HepG2 (cell line): ENCODE data around the gene B3GAT3. TPM values are rescaled to one million over a fixed set of nuclear protein-coding genes. Genes with fewer than 3 reads are reported as not detected.

Experiments
- ATAC-seq: fragments of 200-7000 bp; cut with Tn5 transposase; 3 replicates; pipeline ENCODE4 v1.9.1; 2020; ENCODE audit warnings: mild to moderate bottlenecking, moderate library complexity
- BruUV-seq: library from RNA; stranded (reverse); fragments of 400-500 nt; replicated peaks from 2 replicates; lab custom pipeline; 2021; lab: Mats Ljungman, UMichigan
- CTCF ChIA-PET: fragments of 300-600 bp; formaldehyde crosslinking; extraction: SDS; loops from one replicate; lab custom pipeline; 2021; ENCODE audit warnings: low total read pairs, inconsistent platforms, low intra/inter-chr PET ratio; lab: Yijun Ruan, JAX
- POLR2A ChIA-PET: fragments of 350-600 bp; sonication (Branson Sonifier 250); formaldehyde crosslinking; loops from one replicate; lab custom pipeline; 2020; ENCODE audit warnings: antibody characterized with exemption, inconsistent platforms; lab: Yijun Ruan, JAX
- DNase-seq: peaks from one replicate; pipeline ENCODE4 v3.0.0-alpha.2; 2015; ENCODE audit warnings: low spot score
- FAIRE-seq: peaks from 3 replicates; lab custom pipeline; 2011; peaks lifted over from hg19 to GRCh38; lab: Jason Lieb, UNC
- H2AFZ ChIP-seq: one replicate; pipeline ENCODE4 v1.6.1; 2011; ENCODE audit warnings: low read length, inconsistent platforms
- H3K27ac ChIP-seq: fragments of 300-600 bp; 3 replicates; pipeline ENCODE4 v1.8.0; 2011; ENCODE audit warnings: mixed run types, mild to moderate bottlenecking, mixed read lengths, low read length, inconsistent platforms; ENCODE audit not compliant: insufficient read depth; ENCODE audit errors: extremely low read length
- H3K27me3 ChIP-seq, 2 experiments: fragments of 200-600 bp in 1 of 2; 2 replicates in 1 of 2; 3 replicates in 1 of 2; pipeline versions ENCODE4 v1.6.0 to v1.8.0; 2011; ENCODE audit warnings: low read length in 2 of 2, mild to moderate bottlenecking in 2 of 2, moderate library complexity in 2 of 2, inconsistent platforms in 1 of 2; ENCODE audit not compliant: insufficient read depth in 2 of 2, control insufficient read depth in 1 of 2
- H3K36me3 ChIP-seq, 2 experiments: fragments of 200-600 bp in 1 of 2; replicated peaks in 1 of 2; 2 replicates in 1 of 2; 3 replicates in 1 of 2; pipeline versions ENCODE4 v1.5.1 to v1.8.0; 2011; ENCODE audit warnings: low read length in 2 of 2, inconsistent platforms in 1 of 2; ENCODE audit not compliant: insufficient read depth in 2 of 2, control insufficient read depth in 1 of 2
- H3K4me1 ChIP-seq: 2 replicates; pipeline ENCODE4 v1.5.1; 2012; ENCODE audit warnings: low read length, inconsistent platforms; ENCODE audit not compliant: insufficient read depth
- H3K4me2 ChIP-seq: 2 replicates; pipeline ENCODE4 v1.6.0; 2011; ENCODE audit warnings: low read depth, low read length, inconsistent platforms
- H3K4me3 ChIP-seq, 3 experiments: fragments of 200-600 bp in 1 of 3; sonication (generic), shearing (Covaris generic) in 1 of 3; replicated peaks in 1 of 3; 2 replicates each; pipeline ENCODE4 v1.5.1; 2011 to 2016; ENCODE audit warnings: low read length in 3 of 3, inconsistent platforms in 2 of 3, low read depth in 2 of 3, mild to moderate bottlenecking in 2 of 3, control low read depth in 1 of 3, mixed read lengths in 1 of 3; ENCODE audit not compliant: insufficient read depth in 1 of 3
- H3K79me2 ChIP-seq: one replicate; pipeline ENCODE4 v1.6.1; 2011; ENCODE audit warnings: low read length, inconsistent platforms; ENCODE audit not compliant: insufficient read depth
- H3K9ac ChIP-seq: 2 replicates; pipeline ENCODE4 v1.6.0; 2011; ENCODE audit warnings: mild to moderate bottlenecking, low read depth, low read length, inconsistent platforms; ENCODE audit not compliant: insufficient read depth
- H3K9me3 ChIP-seq: 2 replicates; pipeline ENCODE4 v1.5.1; 2012; ENCODE audit warnings: mild to moderate bottlenecking, low read length
- H4K20me1 ChIP-seq: 2 replicates; pipeline ENCODE4 v1.6.0; 2011; ENCODE audit warnings: inconsistent platforms, mild to moderate bottlenecking, low read length, moderate library complexity; ENCODE audit not compliant: insufficient read depth
- AKNA ChIP-seq: sonication (generic); formaldehyde crosslinking; IDR thresholded peaks from 2 replicates; pipeline ENCODE4 v1.4.0; 2020; ENCODE audit warnings: missing genetic modification reagents, borderline replicate concordance
- CENPBD1 ChIP-seq: sonication (generic); formaldehyde crosslinking; IDR thresholded peaks from 2 replicates; pipeline ENCODE4 v1.8.0; 2022; ENCODE audit warnings: missing genetic modification reagents, low read depth, mild to moderate bottlenecking, borderline replicate concordance
- HNRNPL ChIP-seq: fragments of 200-400 bp; formaldehyde crosslinking; IDR thresholded peaks from 2 replicates; pipeline ENCODE4 v1.6.1; 2017; ENCODE audit warnings: mild to moderate bottlenecking, low read depth, low read length
- KDM3A ChIP-seq: IDR thresholded peaks from 2 replicates; pipeline ENCODE4 v1.6.1; 2018; ENCODE audit warnings: low read depth, missing compliant biosample characterization
- LCORL ChIP-seq, 2 experiments: fragments of 450-650 bp in 1 of 2; sonication (generic) in 1 of 2; formaldehyde crosslinking in 1 of 2; IDR thresholded peaks; 2 replicates each; pipeline versions ENCODE4 v1.5.0 to v1.6.1; 2017 to 2020; ENCODE audit warnings: antibody characterized with exemption in 1 of 2, missing genetic modification reagents in 1 of 2
- NBN ChIP-seq: fragments of 450-650 bp; conservative IDR thresholded peaks from 2 replicates; pipeline ENCODE4 v1.6.1; 2017
- POGZ ChIP-seq: sonication (generic); formaldehyde crosslinking; IDR thresholded peaks from 2 replicates; pipeline ENCODE4 v1.4.0; 2020; ENCODE audit warnings: mild to moderate bottlenecking, missing genetic modification reagents
- SIN3B ChIP-seq: fragments of 150-350 bp; IDR thresholded peaks from 2 replicates; pipeline ENCODE4 v1.6.1; 2014; ENCODE audit warnings: low read length
- SP140L ChIP-seq: sonication (generic); formaldehyde crosslinking; IDR thresholded peaks from 2 replicates; pipeline ENCODE4 v1.4.0; 2020; ENCODE audit warnings: missing genetic modification reagents, borderline replicate concordance
- TIGD3 ChIP-seq: sonication (generic); formaldehyde crosslinking; IDR thresholded peaks from 2 replicates; pipeline ENCODE4 v1.5.1; 2020; ENCODE audit warnings: mild to moderate bottlenecking, missing genetic modification reagents, borderline replicate concordance
- TSC22D2 ChIP-seq: sonication (generic); formaldehyde crosslinking; IDR thresholded peaks from 2 replicates; pipeline ENCODE4 v1.5.1; 2020; ENCODE audit warnings: missing genetic modification reagents, mild to moderate bottlenecking, borderline replicate concordance
- WIZ ChIP-seq: sonication (generic); formaldehyde crosslinking; IDR thresholded peaks from 2 replicates; pipeline ENCODE4 v1.5.1; 2020; ENCODE audit warnings: mild to moderate bottlenecking, missing genetic modification reagents
- ZMYM2 ChIP-seq: sonication (generic); formaldehyde crosslinking; IDR thresholded peaks from 2 replicates; pipeline ENCODE4 v1.8.0; 2022; ENCODE audit warnings: mild to moderate bottlenecking, missing genetic modification reagents
- ZNF263 ChIP-seq: sonication (generic); formaldehyde crosslinking; IDR thresholded peaks from 2 replicates; pipeline ENCODE4 v1.4.0; 2020; ENCODE audit warnings: missing genetic modification reagents
- ZNF296 ChIP-seq: sonication (generic); formaldehyde crosslinking; conservative IDR thresholded peaks from 2 replicates; pipeline ENCODE4 v1.5.0; 2020; ENCODE audit warnings: mild to moderate bottlenecking, missing genetic modification reagents
- WGBS: methylation state at CpG from one replicate; pipeline ENCODE4 v1.1.6; 2017; ENCODE audit warnings: low lambda C conversion rate; 5-methylcytosine and 5-hydroxymethylcytosine counted together
- in situ Hi-C: cut with HindIII; loops from 2 replicates; pipeline ENCODE4 v1.10.0; 2017; ENCODE audit warnings: low pct_unique_long_range_greater_than_20kb; ENCODE audit not compliant: extremely low pct_ligation_motif_present
- intact Hi-C: fragments of 100-400 bp; cut with micrococcal nuclease; formaldehyde crosslinking; loops from one replicate; pipeline ENCODE4 v1.10.0; 2022; ENCODE audit not compliant: unreplicated experiment
- polyA plus RNA-seq, 8 experiments: library from polyadenylated mRNA; depleted of rRNA in 3 of 8; stranded (reverse) in 7 of 8; unstranded in 1 of 8; fragments of >200 nt; fragmentation: Illumina TruSeq in 4 of 8; extraction: Trizol in 4 of 8; gene quantifications; 2 replicates each; pipeline versions ENCODE4 v1.2.1 to v1.2.3, GENCODE V29; 2011 to 2016; ENCODE audit warnings: low read depth in 4 of 8, missing spikeins in 1 of 8, mixed read lengths in 1 of 8; ENCODE audit not compliant: insufficient read depth in 1 of 8
- total RNA-seq, 5 experiments: library from RNA; depleted of rRNA; stranded (reverse); fragments of >200 nt; fragmentation: Illumina TruSeq; extraction: Trizol; gene quantifications; 2 replicates each; pipeline ENCODE4 v1.2.3, GENCODE V29; 2016; ENCODE audit warnings: low read depth in 1 of 5

The B3GAT3 gene
- total and polyA plus RNA-seq, 2 of the 13 experiments (the other 11 are each of a cell fraction or from before 2014, with no cell fraction given) = 21.3 to 26.1 TPM

- TF ChIP-seq SP140L (no peak), POGZ (CRISPR knock-in tag) (no peak), CENPBD1 (CRISPR knock-in tag) (no peak), NBN (no peak), SIN3B (no peak)
Observed at GRCh38 chr11:62665075-62665598, 43.4 kb upstream of the B3GAT3 start, which contains the start of the genes C11orf98 and CSKMT (continued).

GRCh38 chr11:62664405-62665074 is 42.8 kb upstream of the B3GAT3 start:
- DNase-seq = peak; percentile 64
- no peaks in the 10 kb centered on the region for H3K9me3 ChIP-seq
- H3K27ac ChIP-seq = peak overlapping the region; percentile 84
- in situ Hi-C loops = no loop called here
- peaks cover 41% of the 10 kb centered on the region for H3K4me1 ChIP-seq
- peaks cover 35% of the 10 kb centered on the region for H3K79me2 ChIP-seq
- no peaks in the 10 kb centered on the region; a peak in 1 of 5 replicates for H3K27me3 ChIP-seq
- intact Hi-C loops = no loop called here
- CTCF ChIA-PET = no interaction called here
- peak overlapping the region; percentile 91 for H3K9ac ChIP-seq
- WGBS = 6% methylated on average over 8 of the region's 36 CpGs
- peak overlapping the region; percentile 52 for H3K4me2 ChIP-seq
- POLR2A ChIA-PET = interaction anchor here (0.7 to 4.5 kb wide), 40 partner anchors 10 to 271 kb away, joined by 3 to 186 read pairs (median 10); partner anchors contain the start of genes AHNAK, B3GAT3, EEF1G and GANAB
- H2AFZ ChIP-seq = no peak overlapping the region
- TSS peak; percentile 73 for BruUV-seq
- FAIRE-seq = no peak
- ATAC-seq = peak; percentile 62
- no peaks in the 10 kb centered on the region; the same call in none of the 2 replicates for H4K20me1 ChIP-seq
- peak overlapping the region; percentile 69 to 97 (median 91) for H3K4me3 ChIP-seq
- H3K36me3 ChIP-seq = peaks cover 0 to 15% of the 10 kb centered on the region in 2 experiments; a peak in 2 of 5 replicates
- 0 out of 2 replicates have a peak, but pooled peaks have one; percentile 50 for TF ChIP-seq WIZ (CRISPR knock-in tag)
- TF ChIP-seq ZNF263 = peak; percentile 68
- TF ChIP-seq TIGD3 (CRISPR knock-in tag) = 0 out of 2 replicates have a peak, but pooled peaks have one; percentile 11
- TF ChIP-seq KDM3A (CRISPR knock-in tag) = peak; percentile 7; the same call in 1 of the 2 replicates
- 0 out of 2 replicates have a peak, but pooled peaks have one; percentile 19 for TF ChIP-seq ZNF296 (CRISPR knock-in tag)
- TF ChIP-seq LCORL (IDR thresholded peaks at IDR 0.05) = no peak
- TF ChIP-seq LCORL (CRISPR knock-in tag; IDR thresholded peaks at IDR 0.05) = 0 out of 2 replicates have a peak, but pooled peaks have one; percentile 19
- no peak for TF ChIP-seq HNRNPL
- 0 out of 2 replicates have a peak, but pooled peaks have one; percentile 4 for TF ChIP-seq TSC22D2
- TF ChIP-seq ZMYM2 (CRISPR knock-in tag) = peak; percentile 49; the same call in 1 of the 2 replicates
- TF ChIP-seq AKNA (CRISPR knock-in tag) = 0 out of 2 replicates have a peak, but pooled peaks have one; percentile 51
